Parathyroid adenoma (tissue), 2 donors: ENCODE results near the gene TECTA.

Source experiments
- H2AFZ ChIP-seq: fragments of 300-600 bp; sonication (generic); one replicate; pipeline ENCODE4 v1.7.0; 2017; ENCODE audit warnings: antibody characterized with exemption, mild to moderate bottlenecking
- H3K27ac ChIP-seq: fragments of 300-600 bp; sonication (generic); one replicate; pipeline ENCODE4 v1.7.0; 2017
- H3K27me3 ChIP-seq: fragments of 300-600 bp; sonication (generic); one replicate; pipeline ENCODE4 v1.7.0; 2017; ENCODE audit warnings: low read length; ENCODE audit not compliant: control insufficient read depth, insufficient read depth
- H3K36me3 ChIP-seq: fragments of 300-600 bp; sonication (generic); one replicate; pipeline ENCODE4 v1.7.0; 2017; ENCODE audit warnings: low read length; ENCODE audit not compliant: control insufficient read depth, insufficient read depth
- H3K4me1 ChIP-seq: fragments of 300-600 bp; sonication (generic); one replicate; pipeline ENCODE4 v1.7.0; 2017; ENCODE audit warnings: control low read depth
- H3K4me2 ChIP-seq: fragments of 300-600 bp; sonication (generic); one replicate; pipeline ENCODE4 v1.7.0; 2017; ENCODE audit warnings: low read length
- H3K4me3 ChIP-seq: fragments of 300-600 bp; sonication (generic); one replicate; pipeline ENCODE4 v1.7.0; 2017; ENCODE audit warnings: low read depth, low read length
- H3K79me2 ChIP-seq: fragments of 300-600 bp; sonication (generic); one replicate; pipeline ENCODE4 v1.7.0; 2017; ENCODE audit warnings: control low read depth
- H3K9ac ChIP-seq: fragments of 300-600 bp; sonication (generic); one replicate; pipeline ENCODE4 v1.7.0; 2017; ENCODE audit warnings: mild to moderate bottlenecking
- H3K9me3 ChIP-seq: fragments of 300-600 bp; sonication (generic); one replicate; pipeline ENCODE4 v1.7.0; 2017; ENCODE audit warnings: low read length; ENCODE audit not compliant: control insufficient read depth
- TF ChIP-seq, protein P1 (sequence below): fragments of 300-600 bp; sonication (generic); IDR thresholded peaks from one replicate; pipeline ENCODE4 v1.7.0; 2017; ENCODE audit warnings: antibody characterized with exemption, mild to moderate bottlenecking
- donor health status: primary hyperparathyroidism.

Gene TECTA

DNA sequence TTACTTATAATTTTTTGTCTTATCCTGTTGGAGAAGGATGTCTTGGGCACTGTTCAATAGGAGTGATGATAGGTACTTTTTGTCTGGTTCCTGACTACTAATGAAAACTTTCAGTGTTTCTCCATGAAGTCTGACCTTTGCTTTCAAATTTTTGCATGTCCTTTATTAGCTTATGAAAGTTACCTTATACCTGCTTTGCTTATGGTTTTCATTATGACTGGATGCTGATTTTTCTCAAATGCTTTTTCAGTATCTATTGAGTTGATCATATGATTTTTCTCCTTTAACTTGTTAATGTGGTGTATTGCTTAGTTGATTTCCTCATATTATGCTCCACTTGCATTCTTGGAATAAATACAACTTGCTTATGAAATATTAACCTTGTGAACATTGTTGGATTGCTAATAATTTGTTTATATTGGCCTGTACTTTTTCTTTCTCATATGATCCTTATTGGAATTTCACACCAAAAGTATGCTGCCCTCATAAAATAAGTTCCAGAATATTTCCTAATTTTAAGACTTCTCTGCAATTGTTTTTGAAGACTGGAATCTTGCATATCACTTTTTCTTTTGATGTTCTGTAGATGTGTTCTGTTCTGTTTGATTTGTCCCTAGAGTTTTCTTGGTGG is 106.6 kb downstream of the TECTA start:
- no peaks in the 10 kb centered on the region for H3K4me1 ChIP-seq
- H3K27me3 ChIP-seq: no peaks in the 10 kb centered on the region
- H3K79me2 ChIP-seq: no peaks in the 10 kb centered on the region
- H3K4me3 ChIP-seq: no peak overlapping the region
- no peak overlapping the region for H3K27ac ChIP-seq
- no peak overlapping the region for H3K9ac ChIP-seq
- H3K9me3 ChIP-seq: no peaks in the 10 kb centered on the region
- H2AFZ ChIP-seq: no peak overlapping the region
- no peaks in the 10 kb centered on the region for H3K36me3 ChIP-seq
- TF ChIP-seq, protein P1, sequence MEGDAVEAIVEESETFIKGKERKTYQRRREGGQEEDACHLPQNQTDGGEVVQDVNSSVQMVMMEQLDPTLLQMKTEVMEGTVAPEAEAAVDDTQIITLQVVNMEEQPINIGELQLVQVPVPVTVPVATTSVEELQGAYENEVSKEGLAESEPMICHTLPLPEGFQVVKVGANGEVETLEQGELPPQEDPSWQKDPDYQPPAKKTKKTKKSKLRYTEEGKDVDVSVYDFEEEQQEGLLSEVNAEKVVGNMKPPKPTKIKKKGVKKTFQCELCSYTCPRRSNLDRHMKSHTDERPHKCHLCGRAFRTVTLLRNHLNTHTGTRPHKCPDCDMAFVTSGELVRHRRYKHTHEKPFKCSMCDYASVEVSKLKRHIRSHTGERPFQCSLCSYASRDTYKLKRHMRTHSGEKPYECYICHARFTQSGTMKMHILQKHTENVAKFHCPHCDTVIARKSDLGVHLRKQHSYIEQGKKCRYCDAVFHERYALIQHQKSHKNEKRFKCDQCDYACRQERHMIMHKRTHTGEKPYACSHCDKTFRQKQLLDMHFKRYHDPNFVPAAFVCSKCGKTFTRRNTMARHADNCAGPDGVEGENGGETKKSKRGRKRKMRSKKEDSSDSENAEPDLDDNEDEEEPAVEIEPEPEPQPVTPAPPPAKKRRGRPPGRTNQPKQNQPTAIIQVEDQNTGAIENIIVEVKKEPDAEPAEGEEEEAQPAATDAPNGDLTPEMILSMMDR: no peak
- no peak overlapping the region for H3K4me2 ChIP-seq

DNA sequence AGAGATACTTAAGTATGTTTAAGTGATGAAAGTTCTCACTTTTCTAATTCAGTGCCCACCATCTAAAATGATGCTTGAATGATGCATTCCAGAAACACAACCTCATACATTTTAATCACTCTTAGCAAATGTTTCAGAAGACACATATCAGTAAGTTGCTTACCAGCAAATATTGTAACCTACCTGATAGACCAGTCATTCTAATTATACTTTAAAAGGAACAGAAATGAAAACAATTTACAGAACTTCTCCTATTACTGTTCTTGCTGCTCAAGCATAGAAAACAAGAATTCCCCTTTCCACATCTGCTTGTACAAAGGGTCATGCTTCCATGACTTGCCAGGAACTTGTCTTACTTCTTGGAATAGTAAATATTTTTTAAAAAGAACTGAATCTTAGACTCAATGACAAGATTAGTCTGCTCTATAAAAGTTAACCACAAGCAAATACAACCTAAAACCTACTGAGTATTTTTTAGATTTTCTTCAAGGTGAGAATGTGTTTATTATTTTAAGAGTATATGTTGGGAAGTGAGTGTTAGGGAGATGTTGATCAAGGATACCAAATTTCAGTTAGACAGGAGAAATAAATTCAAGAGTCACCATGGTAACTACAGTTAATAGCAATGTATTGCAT is 109.5 kb downstream of the TECTA start:
- TF ChIP-seq, protein P1: no peak
- Histone ChIP-seq H3K36me3 (no peaks in the 10 kb centered on the region), H3K79me2 (no peaks in the 10 kb centered on the region), H3K9ac (no peak overlapping the region), H3K27me3 (no peaks in the 10 kb centered on the region), H3K4me2 (no peak overlapping the region), H3K27ac (no peak overlapping the region), H3K4me1 (no peaks in the 10 kb centered on the region), H3K4me3 (no peak overlapping the region), H3K9me3 (no peaks in the 10 kb centered on the region), H2AFZ (no peak overlapping the region)

DNA sequence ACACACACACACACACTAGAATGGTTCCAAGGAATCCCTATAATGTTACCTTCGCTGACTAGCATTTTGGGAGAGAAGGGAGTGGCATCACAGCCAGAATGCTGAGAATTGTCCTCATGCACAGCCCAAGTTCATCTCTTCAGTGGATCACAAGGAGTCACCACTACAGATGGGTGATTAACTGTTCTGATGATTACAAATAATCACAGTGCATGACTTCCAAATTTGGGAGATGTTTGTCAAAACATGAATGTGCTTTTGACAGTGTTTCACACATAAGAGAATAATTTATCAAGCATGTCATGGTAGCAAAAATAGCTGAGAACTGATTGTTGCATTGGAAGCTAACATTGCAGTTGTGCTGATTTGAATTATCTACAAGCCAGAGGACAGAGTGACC is 110.6 kb downstream of the TECTA start:
- Histone ChIP-seq H3K9ac (no peak overlapping the region), H3K27me3 (no peaks in the 10 kb centered on the region), H3K4me1 (no peaks in the 10 kb centered on the region), H3K36me3 (no peaks in the 10 kb centered on the region), H3K79me2 (no peaks in the 10 kb centered on the region), H3K4me3 (no peak overlapping the region), H2AFZ (no peak overlapping the region), H3K9me3 (no peaks in the 10 kb centered on the region), H3K27ac (no peak overlapping the region), H3K4me2 (no peak overlapping the region)
- TF ChIP-seq, protein P1: no peak

DNA sequence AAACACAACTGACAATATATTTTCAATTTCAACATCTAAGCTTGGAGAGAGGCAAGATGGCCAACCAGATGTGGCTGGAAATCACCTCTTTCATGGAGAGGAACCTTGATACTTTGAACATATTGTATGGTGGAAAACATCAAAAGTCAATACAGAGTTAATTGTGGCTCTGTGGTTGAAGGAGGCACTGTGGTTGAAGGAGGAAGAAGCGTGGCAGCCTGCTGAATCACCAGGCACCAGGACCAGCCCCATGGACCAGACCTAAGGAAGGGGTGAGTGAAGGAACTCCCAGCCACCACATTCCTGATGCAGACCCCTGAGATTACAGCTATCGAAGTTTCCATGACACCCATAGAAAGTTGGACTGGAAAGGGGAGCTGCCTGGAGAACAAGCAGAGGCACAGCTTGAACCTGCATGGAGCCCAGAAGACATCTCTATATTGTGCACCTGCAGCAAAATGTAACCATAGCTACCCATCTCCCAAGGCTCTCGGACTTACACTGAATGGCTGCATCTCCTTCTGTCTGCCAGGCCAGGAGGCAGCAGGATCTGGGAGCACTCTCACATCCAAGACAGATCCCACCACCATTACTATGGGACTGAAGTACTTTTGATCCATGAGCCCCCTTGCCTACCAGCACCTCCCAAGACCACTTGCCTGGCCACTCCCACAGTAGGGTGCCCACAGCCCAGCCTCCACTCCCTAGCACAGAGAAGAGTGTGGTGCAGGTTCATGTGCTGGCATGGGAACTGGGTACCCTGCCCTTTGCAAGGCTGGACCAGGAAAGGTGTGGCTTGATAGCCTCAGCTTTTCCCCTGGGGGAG is 111.7 kb downstream of the TECTA start:
- no peaks in the 10 kb centered on the region for H3K4me1 ChIP-seq
- TF ChIP-seq, protein P1: no peak

More for the DNA sequence above, 111.7 kb downstream of the TECTA start:
- Histone ChIP-seq H3K27ac (no peak overlapping the region), H3K79me2 (no peaks in the 10 kb centered on the region), H3K9me3 (no peaks in the 10 kb centered on the region), H3K27me3 (no peaks in the 10 kb centered on the region), H2AFZ (no peak overlapping the region), H3K4me3 (no peak overlapping the region), H3K9ac (no peak overlapping the region), H3K4me2 (no peak overlapping the region), H3K36me3 (no peaks in the 10 kb centered on the region)
